Bronchial epithelial cell (primary cell): Measurements from ENCODE around the gene AGAP1. TPM values are rescaled to one million over a fixed set of nuclear protein-coding genes. Genes with fewer than 3 reads are reported as not detected.

ENCODE experiments used
- DNase-seq: peaks from one replicate; pipeline ENCODE4 v3.0.0-alpha.2; 2010; ENCODE audit warnings: low read depth
- FAIRE-seq: peaks from 2 replicates; lab custom pipeline; 2011; peaks lifted over from hg19 to GRCh38; lab: Jason Lieb, UNC
- H3K27me3 ChIP-seq: 2 replicates; pipeline ENCODE4 v1.5.1; 2011; ENCODE audit warnings: low read length; ENCODE audit not compliant: control insufficient read depth, insufficient read depth
- H3K36me3 ChIP-seq: 2 replicates; pipeline ENCODE4 v1.5.1; 2011; ENCODE audit warnings: low read length; ENCODE audit not compliant: control insufficient read depth, insufficient read depth
- H3K4me3 ChIP-seq: 2 replicates; pipeline ENCODE4 v1.5.1; 2011; ENCODE audit warnings: mild to moderate bottlenecking, low read depth, low read length, control low read depth
- total RNA-seq: library from RNA; depleted of rRNA; stranded (reverse); fragments of >200 nt; gene quantifications from 2 replicates; pipeline ENCODE4 v1.2.1, GENCODE V29; 2014
- TF ChIP-seq, protein P1 (sequence below): IDR thresholded peaks from 2 replicates; pipeline ENCODE4 v1.5.1; 2011; ENCODE audit warnings: mild to moderate bottlenecking, moderate library complexity, low read length, control low read depth, inconsistent platforms; ENCODE audit not compliant: insufficient read depth, severe bottlenecking

Gene AGAP1
- total RNA-seq, 1 donor from 2014 or later: 22.4 TPM

DNA sequence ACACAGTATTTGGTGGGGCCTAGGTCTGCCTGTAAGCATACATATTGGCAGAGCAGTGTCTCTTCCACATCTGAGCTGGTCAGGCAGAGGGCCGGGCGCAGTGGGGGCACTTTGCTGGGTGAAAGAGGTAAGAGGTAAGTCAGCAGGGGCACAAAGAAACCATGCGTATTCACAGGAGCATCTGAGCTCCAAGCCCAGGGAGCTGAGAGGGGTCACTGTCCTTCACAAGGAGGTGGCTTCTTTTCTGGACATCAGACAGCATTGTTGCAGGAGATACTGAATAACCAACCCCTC lies 201.7 kb downstream of the AGAP1 start:
- Histone ChIP-seq H3K4me3 (no peak overlapping the region), H3K27me3 (no peaks in the 10 kb centered on the region), H3K36me3 (no peaks in the 10 kb centered on the region)
- no peak for FAIRE-seq
- TF ChIP-seq, protein P1, sequence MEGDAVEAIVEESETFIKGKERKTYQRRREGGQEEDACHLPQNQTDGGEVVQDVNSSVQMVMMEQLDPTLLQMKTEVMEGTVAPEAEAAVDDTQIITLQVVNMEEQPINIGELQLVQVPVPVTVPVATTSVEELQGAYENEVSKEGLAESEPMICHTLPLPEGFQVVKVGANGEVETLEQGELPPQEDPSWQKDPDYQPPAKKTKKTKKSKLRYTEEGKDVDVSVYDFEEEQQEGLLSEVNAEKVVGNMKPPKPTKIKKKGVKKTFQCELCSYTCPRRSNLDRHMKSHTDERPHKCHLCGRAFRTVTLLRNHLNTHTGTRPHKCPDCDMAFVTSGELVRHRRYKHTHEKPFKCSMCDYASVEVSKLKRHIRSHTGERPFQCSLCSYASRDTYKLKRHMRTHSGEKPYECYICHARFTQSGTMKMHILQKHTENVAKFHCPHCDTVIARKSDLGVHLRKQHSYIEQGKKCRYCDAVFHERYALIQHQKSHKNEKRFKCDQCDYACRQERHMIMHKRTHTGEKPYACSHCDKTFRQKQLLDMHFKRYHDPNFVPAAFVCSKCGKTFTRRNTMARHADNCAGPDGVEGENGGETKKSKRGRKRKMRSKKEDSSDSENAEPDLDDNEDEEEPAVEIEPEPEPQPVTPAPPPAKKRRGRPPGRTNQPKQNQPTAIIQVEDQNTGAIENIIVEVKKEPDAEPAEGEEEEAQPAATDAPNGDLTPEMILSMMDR: no peak
- DNase-seq: no peak

DNA sequence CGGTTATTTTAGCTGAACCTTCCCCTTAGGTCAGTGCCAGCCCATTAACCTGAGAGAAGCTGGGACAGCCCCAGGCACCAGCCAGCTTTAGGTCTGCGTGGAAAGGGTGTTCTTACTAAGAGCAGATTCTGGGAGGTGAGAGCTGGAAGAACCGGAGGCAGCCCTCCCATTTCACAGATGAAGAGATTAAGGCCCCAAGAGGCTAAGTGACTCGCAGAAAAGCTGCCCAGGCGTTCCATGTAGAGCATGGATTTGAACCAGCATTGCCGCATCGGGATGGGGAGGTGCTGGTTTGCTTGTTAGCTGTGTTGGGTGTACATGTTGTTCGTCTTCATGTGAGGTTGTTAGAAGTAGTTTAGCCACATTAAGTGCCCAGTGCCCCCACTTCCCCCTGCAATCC lies 203.2 kb downstream of the AGAP1 start:
- no peak for DNase-seq
- no peak for FAIRE-seq
- Histone ChIP-seq H3K27me3 (no peaks in the 10 kb centered on the region), H3K36me3 (no peaks in the 10 kb centered on the region), H3K4me3 (no peak overlapping the region)
- TF ChIP-seq, protein P1: no peak

DNA sequence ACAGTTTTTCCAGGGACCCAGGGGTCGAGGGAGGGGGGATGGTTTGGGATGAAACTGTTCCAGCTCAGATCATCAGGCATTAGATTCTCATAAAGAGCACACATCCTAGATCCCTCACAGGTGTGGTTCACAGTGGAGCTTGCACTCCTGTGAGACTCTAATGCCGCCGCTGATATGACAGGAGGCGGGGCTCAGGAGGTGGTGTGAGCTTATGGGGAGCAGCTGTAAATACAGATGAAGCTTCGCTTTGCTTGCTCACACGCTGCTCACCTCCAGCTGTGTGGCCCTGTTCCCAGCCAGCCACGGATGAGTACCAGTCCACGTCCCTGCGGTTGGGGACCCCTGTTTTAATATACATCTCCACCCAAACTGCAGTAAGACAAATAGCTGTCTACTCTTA lies 204.2 kb downstream of the AGAP1 start:
- no peaks in the 10 kb centered on the region for H3K36me3 ChIP-seq
- FAIRE-seq: no peak
- TF ChIP-seq, protein P1: no peak
- H3K4me3 ChIP-seq: no peak overlapping the region
- no peak for DNase-seq
- H3K27me3 ChIP-seq: no peaks in the 10 kb centered on the region

DNA sequence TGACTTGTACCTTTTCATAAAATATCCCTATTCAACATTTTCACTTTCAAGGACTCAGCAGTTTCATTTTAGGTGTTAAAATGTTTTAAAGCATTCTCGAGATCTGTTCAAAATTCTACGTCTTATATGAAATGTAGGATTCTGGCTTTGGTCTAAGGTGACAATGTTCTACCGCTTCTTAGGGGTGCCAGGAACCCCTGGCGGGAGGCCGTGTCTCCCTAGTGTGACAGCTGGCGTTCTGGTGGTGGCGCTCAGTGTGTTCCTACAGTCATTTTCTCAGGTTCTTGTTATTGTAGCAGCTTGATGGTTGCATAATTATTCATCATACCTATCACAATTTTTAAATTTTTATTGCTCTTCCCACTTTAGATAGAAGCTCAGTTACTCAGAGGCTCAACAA lies 204.6 kb downstream of the AGAP1 start:
- Histone ChIP-seq H3K27me3 (no peaks in the 10 kb centered on the region), H3K4me3 (no peak overlapping the region), H3K36me3 (no peaks in the 10 kb centered on the region)
- FAIRE-seq (no peak), DNase-seq (no peak)
- TF ChIP-seq, protein P1: no peak

DNA sequence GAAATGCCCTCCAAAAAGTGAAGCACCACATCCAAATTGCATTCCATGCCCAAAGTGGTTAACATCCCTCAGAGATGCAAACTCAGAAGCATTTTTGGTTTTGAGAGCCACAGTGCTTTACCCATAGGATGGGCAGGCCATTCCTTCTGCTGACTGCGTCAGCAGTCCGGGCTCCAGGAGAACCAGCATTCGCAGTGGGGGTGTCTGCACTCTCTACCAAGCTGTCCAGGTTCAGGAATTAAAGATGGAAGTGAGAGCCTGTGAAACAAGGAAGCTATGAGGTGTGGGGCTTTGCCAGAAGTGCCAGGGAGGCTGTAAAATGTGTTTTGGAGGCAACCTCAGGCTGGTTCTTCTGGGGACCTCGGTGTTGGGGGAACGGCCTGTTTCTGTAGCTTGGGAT lies 205.7 kb downstream of the AGAP1 start:
- TF ChIP-seq, protein P1: no peak
- no peak for DNase-seq
- Histone ChIP-seq H3K27me3 (no peaks in the 10 kb centered on the region), H3K4me3 (no peak overlapping the region), H3K36me3 (no peaks in the 10 kb centered on the region)
- FAIRE-seq: no peak

DNA sequence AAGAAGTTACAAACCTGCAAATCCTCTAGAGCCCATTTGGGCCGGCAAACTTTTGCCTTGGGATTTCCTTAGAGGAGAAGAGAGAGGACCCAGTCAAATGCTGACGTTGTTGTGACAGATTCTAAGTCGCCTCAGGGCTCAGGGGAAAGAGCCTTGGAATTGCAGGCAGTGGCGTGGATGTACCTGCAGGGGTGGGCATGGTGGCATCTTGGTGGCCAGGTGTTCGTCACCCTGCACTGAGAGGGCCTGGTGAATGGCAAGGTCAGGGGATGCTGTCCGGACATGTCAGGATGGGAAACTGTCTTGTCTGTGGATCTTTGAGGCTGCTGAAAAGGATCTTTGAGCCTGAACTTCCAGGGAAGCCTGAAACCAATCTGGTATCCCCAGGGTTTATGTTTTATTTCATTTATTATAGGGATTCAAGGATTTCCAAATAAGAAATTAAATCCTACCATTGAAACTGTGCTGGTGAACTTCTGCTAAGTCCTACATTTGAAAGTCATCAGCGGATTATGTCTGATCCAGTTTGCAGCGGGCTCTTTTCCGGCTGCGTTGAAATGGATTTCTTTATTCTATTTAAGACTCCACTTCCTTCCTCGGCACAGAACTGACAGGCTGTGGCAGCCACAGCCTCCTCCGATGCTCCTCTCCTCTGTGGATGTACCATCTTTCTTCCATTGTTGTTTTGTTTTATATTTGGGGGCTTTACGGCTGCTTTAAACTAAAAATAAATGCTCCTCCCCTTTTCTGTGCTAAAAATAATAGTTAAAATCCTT lies 207.6 kb downstream of the AGAP1 start:
- H3K27me3 ChIP-seq: no peaks in the 10 kb centered on the region
- H3K4me3 ChIP-seq: no peak overlapping the region
- DNase-seq (no peak), FAIRE-seq (no peak)
- no peaks in the 10 kb centered on the region for H3K36me3 ChIP-seq
- TF ChIP-seq, protein P1: no peak
